ENCODE results near the gene ANKRD63.

The ANKRD63 gene

GRCh38 chr15:40305281-40305680 is 22.4 kb upstream of the ANKRD63 start:
- H3K9me2 ChIP-seq (ENCODE audit: low read depth, low read length) = no peaks in the 10 kb centered on the region
- H4K20me1 ChIP-seq (ENCODE audit: insufficient read depth, low read length) = no peaks in the 10 kb centered on the region
- H2AFZ ChIP-seq (ENCODE audit: low read length) = no peak overlapping the region
- no peak overlapping the region for H3K27ac ChIP-seq (ENCODE audit: low read depth, low read length, poor library complexity, severe bottlenecking)
- no peak overlapping the region for H3K4me3 ChIP-seq (ENCODE audit: low read depth, low read length, poor library complexity, severe bottlenecking)
- H3K9me3 ChIP-seq (ENCODE audit: low read length) = peaks cover 5% of the 10 kb centered on the region
- no peak for TF ChIP-seq EZH2 (IDR thresholded peaks at IDR 0.05; ENCODE audit: borderline replicate concordance, low read length)
- TF ChIP-seq CTCF (IDR thresholded peaks at IDR 0.05; ENCODE audit: low read length) = no peak
- H3K79me2 ChIP-seq (ENCODE audit: insufficient read depth, low read length) = no peaks in the 10 kb centered on the region
- H3K36me3 ChIP-seq (ENCODE audit: insufficient read depth, low read length) = no peaks in the 10 kb centered on the region; the same call in 1 of the 2 replicates
- peaks cover 24% of the 10 kb centered on the region for H3K4me1 ChIP-seq (ENCODE audit: insufficient read depth, low read length, severe bottlenecking)
- no peak overlapping the region for H3K9ac ChIP-seq (ENCODE audit: low read length)
- no peak overlapping the region for H3K4me2 ChIP-seq (ENCODE audit: low read length)
- no peaks in the 10 kb centered on the region for H3F3A ChIP-seq (ENCODE audit: insufficient read depth, low read length)
- H3K27me3 ChIP-seq (ENCODE audit: insufficient read depth, low read length) = peaks cover 8% of the 10 kb centered on the region; the same call in 1 of the 2 replicates

GRCh38 chr15:40303576-40303975 is 20.7 kb upstream of the ANKRD63 start:
- H4K20me1 ChIP-seq (ENCODE audit: insufficient read depth, low read length) = no peaks in the 10 kb centered on the region
- no peak overlapping the region for H2AFZ ChIP-seq (ENCODE audit: low read length)
- H3K27ac ChIP-seq (ENCODE audit: low read depth, low read length, poor library complexity, severe bottlenecking) = no peak overlapping the region
- H3K4me1 ChIP-seq (ENCODE audit: insufficient read depth, low read length, severe bottlenecking) = peaks cover 15% of the 10 kb centered on the region
- H3K4me3 ChIP-seq (ENCODE audit: low read depth, low read length, poor library complexity, severe bottlenecking) = no peak overlapping the region
- peaks cover 9% of the 10 kb centered on the region; the same call in 1 of the 2 replicates for H3K27me3 ChIP-seq (ENCODE audit: insufficient read depth, low read length)
- TF ChIP-seq CTCF (IDR thresholded peaks at IDR 0.05; ENCODE audit: low read length) (no peak), EZH2 (IDR thresholded peaks at IDR 0.05; ENCODE audit: borderline replicate concordance, low read length) (no peak)
- H3K79me2 ChIP-seq (ENCODE audit: insufficient read depth, low read length) = no peaks in the 10 kb centered on the region
- H3K9me3 ChIP-seq (ENCODE audit: low read length) = peaks cover 6% of the 10 kb centered on the region
- no peak overlapping the region for H3K4me2 ChIP-seq (ENCODE audit: low read length)
- H3K9me2 ChIP-seq (ENCODE audit: low read depth, low read length) = no peaks in the 10 kb centered on the region
- H3K36me3 ChIP-seq (ENCODE audit: insufficient read depth, low read length) = no peaks in the 10 kb centered on the region; the same call in 1 of the 2 replicates
- H3F3A ChIP-seq (ENCODE audit: insufficient read depth, low read length) = no peaks in the 10 kb centered on the region
- H3K9ac ChIP-seq (ENCODE audit: low read length) = no peak overlapping the region

GRCh38 chr15:40302981-40303380 is 20.1 kb upstream of the ANKRD63 start:
- H2AFZ ChIP-seq (ENCODE audit: low read length) = no peak overlapping the region
- no peak for TF ChIP-seq CTCF (IDR thresholded peaks at IDR 0.05; ENCODE audit: low read length)
- no peak for TF ChIP-seq EZH2 (IDR thresholded peaks at IDR 0.05; ENCODE audit: borderline replicate concordance, low read length)
- no peak overlapping the region for H3K27ac ChIP-seq (ENCODE audit: low read depth, low read length, poor library complexity, severe bottlenecking)
- H3K27me3 ChIP-seq (ENCODE audit: insufficient read depth, low read length) = peaks cover 9% of the 10 kb centered on the region; the same call in 1 of the 2 replicates
- H3K4me1 ChIP-seq (ENCODE audit: insufficient read depth, low read length, severe bottlenecking) = peaks cover 9% of the 10 kb centered on the region
- no peak overlapping the region for H3K4me3 ChIP-seq (ENCODE audit: low read depth, low read length, poor library complexity, severe bottlenecking)
- no peak overlapping the region for H3K9ac ChIP-seq (ENCODE audit: low read length)
- H4K20me1 ChIP-seq (ENCODE audit: insufficient read depth, low read length) = no peaks in the 10 kb centered on the region
- peaks cover 6% of the 10 kb centered on the region for H3K9me3 ChIP-seq (ENCODE audit: low read length)
- no peaks in the 10 kb centered on the region for H3K79me2 ChIP-seq (ENCODE audit: insufficient read depth, low read length)
- H3F3A ChIP-seq (ENCODE audit: insufficient read depth, low read length) = no peaks in the 10 kb centered on the region
- H3K4me2 ChIP-seq (ENCODE audit: low read length) = no peak overlapping the region
- H3K9me2 ChIP-seq (ENCODE audit: low read depth, low read length) = no peaks in the 10 kb centered on the region
- H3K36me3 ChIP-seq (ENCODE audit: insufficient read depth, low read length) = no peaks in the 10 kb centered on the region; the same call in 1 of the 2 replicates
